Measurements from ENCODE around the gene LLGL2.
A peak's percentile ranks its signal among the peaks of the same experiment; 100 is the strongest.

Gene LLGL2

GRCh38 chr17:75587675-75588595 is 62.4 kb downstream of the LLGL2 start, which contains the start of gene MYO15B:
Gene MYO15B, plus strand, starts transcription at chr17:75587800. Its CDS starts 258 bp downstream, at chr17:75588058.
- peak; percentile 87 for DNase-seq (ENCODE audit: low read depth)
- TF ChIP-seq POLR2A (IDR thresholded peaks at IDR 0.05; ENCODE audit: extremely low read depth, insufficient read length) (peak; percentile 36), MAX (IDR thresholded peaks at IDR 0.05; ENCODE audit: low read depth, low read length) (no peak), CTCF (IDR thresholded peaks at IDR 0.05; ENCODE audit: low read depth, low read length) (peak; percentile 31), MYC (IDR thresholded peaks at IDR 0.05; ENCODE audit: low read depth, low read length) (no peak)
- H3K4me3 ChIP-seq (ENCODE audit: low read depth, low read length), result peak within 1 kb of the TSS; percentile 56

GRCh38 chr17:75588596-75589011 is 63.1 kb downstream of the LLGL2 start:
- DNase-seq (ENCODE audit: low read depth), result no peak
- peak overlapping the region; percentile 56 for H3K4me3 ChIP-seq (ENCODE audit: low read depth, low read length)
- no peak for TF ChIP-seq MAX (IDR thresholded peaks at IDR 0.05; ENCODE audit: low read depth, low read length)
- no peak for TF ChIP-seq MYC (IDR thresholded peaks at IDR 0.05; ENCODE audit: low read depth, low read length)
- no peak for TF ChIP-seq CTCF (IDR thresholded peaks at IDR 0.05; ENCODE audit: low read depth, low read length)

- H3K4me3 ChIP-seq (ENCODE audit: low read depth, low read length), result peak overlapping the region; percentile 56
- peak; percentile 89 for DNase-seq (ENCODE audit: low read depth)
- TF ChIP-seq MAX (IDR thresholded peaks at IDR 0.05; ENCODE audit: low read depth, low read length), result no peak
- TF ChIP-seq MYC (IDR thresholded peaks at IDR 0.05; ENCODE audit: low read depth, low read length), result no peak
- peak; percentile 46 for TF ChIP-seq POLR2A (IDR thresholded peaks at IDR 0.05; ENCODE audit: extremely low read depth, insufficient read length)
- TF ChIP-seq CTCF (IDR thresholded peaks at IDR 0.05; ENCODE audit: low read depth, low read length), result peak; percentile 11
These were observed 63.8 kb downstream of the LLGL2 start for GRCh38 chr17:75589012-75589918.

GRCh38 chr17:75589919-75590303 is 64.4 kb downstream of the LLGL2 start:
- no peak for DNase-seq (ENCODE audit: low read depth)
- H3K4me3 ChIP-seq (ENCODE audit: low read depth, low read length), result peak overlapping the region; percentile 43
- TF ChIP-seq MAX (IDR thresholded peaks at IDR 0.05; ENCODE audit: low read depth, low read length) (no peak), POLR2A (IDR thresholded peaks at IDR 0.05; ENCODE audit: extremely low read depth, insufficient read length) (no peak), CTCF (IDR thresholded peaks at IDR 0.05; ENCODE audit: low read depth, low read length) (no peak), MYC (IDR thresholded peaks at IDR 0.05; ENCODE audit: low read depth, low read length) (no peak)

- no peak for DNase-seq (ENCODE audit: low read depth)
- TF ChIP-seq MAX (IDR thresholded peaks at IDR 0.05; ENCODE audit: low read depth, low read length) (no peak), MYC (IDR thresholded peaks at IDR 0.05; ENCODE audit: low read depth, low read length) (no peak), POLR2A (IDR thresholded peaks at IDR 0.05; ENCODE audit: extremely low read depth, insufficient read length) (no peak), CTCF (IDR thresholded peaks at IDR 0.05; ENCODE audit: low read depth, low read length) (no peak)
- H3K4me3 ChIP-seq (ENCODE audit: low read depth, low read length), result no peak overlapping the region
These were observed 64.8 kb downstream of the LLGL2 start for GRCh38 chr17:75590314-75590761.

Measured in NB4 (cell line).